Urothelium cell line (cell line): ENCODE data around the gene CREB5.
A peak's percentile ranks its signal among the peaks of the same experiment; 100 is the strongest.

Experiments used
- DNase-seq: peaks from one replicate; pipeline ENCODE4 v3.0.0; 2011; ENCODE audit warnings: low spot score, mixed read lengths
- FAIRE-seq: peaks from 2 replicates; lab custom pipeline; 2011; peaks lifted over from hg19 to GRCh38; lab: Jason Lieb, UNC

Gene CREB5

DNA sequence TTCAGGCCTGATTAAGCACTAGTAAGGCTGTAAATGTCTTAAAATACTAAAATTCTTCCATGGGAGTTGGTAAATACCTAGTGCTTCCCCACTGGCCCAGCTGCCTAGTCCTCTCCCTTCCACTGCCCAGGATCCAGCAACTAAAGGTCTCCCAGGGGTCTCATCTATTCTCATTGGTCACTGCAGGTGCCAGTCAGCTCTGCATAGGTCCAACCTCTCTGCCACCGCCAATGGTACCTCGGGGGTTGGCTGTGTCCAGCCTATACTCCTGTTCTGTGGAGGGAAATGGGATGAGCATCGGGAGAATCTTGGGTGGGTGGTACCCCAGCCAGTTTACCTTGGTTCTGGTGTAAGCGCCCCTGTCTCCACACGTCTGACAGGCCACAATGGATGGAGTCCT lies 6.1 kb upstream of the CREB5 start:
- DNase-seq (peak; percentile 43), FAIRE-seq (peak; percentile 65)

DNA sequence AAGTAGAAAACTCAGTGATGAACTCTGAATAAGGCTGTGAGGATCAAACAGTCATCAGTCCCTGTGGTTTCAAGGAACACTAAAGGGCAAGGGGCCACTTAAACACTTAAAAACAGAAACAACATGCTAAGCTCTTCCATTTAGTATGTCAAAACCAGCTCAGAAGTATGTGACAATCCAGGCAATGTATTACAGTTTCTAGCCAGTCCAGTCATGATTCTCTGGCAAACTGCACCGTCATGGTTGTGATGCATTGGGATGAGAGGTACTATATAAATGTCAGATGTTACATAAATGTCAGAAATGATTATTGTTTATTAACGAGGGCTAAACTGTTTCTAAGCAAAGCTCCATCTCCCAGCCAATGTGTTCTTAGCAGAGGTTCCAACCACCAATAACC lies 4.7 kb upstream of the CREB5 start:
- DNase-seq = no peak
- peak; percentile 55 for FAIRE-seq

DNA sequence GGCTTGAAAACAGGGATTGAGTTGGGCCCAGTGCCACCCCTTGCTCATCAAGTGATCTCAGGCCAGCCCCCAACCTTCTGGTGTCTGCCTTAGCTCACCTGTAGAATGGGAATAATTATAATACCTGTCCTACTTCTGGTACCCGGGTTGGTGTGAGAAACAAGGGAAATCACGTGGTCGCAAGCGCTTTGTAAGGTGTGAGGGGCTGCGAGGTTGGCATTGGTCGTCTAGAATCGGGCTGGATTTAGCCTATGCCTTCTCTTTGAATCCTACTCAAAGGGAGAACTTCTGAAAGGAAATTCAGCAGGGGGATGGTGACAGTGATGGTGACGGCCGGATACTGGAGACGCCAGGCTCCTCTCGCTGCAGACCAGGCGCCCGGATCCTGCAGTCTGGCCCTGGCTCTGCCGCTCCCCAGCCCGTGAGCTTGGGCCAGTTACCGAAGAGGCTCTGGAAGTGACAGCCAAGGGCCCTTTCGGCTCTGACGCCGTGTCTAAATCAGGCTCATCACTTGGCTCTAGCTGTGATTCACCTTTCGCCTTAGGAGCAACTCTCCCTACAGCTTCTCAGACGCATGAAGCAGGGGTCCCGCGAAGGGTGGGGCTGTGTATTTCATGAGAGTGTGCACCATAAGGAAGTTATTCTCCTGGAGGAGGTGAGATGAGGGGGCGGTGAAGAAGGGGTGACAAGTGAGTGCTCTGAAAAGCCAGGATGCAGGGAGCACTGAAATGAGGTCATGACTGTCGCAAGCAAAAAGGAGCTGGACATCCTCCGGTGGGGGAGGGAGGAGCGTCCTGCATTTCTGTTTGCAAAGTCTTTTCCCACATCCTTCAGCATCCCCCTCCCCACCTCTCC lies 4.0 kb upstream of the CREB5 start:
- no peak for DNase-seq
- peak; percentile 27 for FAIRE-seq

DNA sequence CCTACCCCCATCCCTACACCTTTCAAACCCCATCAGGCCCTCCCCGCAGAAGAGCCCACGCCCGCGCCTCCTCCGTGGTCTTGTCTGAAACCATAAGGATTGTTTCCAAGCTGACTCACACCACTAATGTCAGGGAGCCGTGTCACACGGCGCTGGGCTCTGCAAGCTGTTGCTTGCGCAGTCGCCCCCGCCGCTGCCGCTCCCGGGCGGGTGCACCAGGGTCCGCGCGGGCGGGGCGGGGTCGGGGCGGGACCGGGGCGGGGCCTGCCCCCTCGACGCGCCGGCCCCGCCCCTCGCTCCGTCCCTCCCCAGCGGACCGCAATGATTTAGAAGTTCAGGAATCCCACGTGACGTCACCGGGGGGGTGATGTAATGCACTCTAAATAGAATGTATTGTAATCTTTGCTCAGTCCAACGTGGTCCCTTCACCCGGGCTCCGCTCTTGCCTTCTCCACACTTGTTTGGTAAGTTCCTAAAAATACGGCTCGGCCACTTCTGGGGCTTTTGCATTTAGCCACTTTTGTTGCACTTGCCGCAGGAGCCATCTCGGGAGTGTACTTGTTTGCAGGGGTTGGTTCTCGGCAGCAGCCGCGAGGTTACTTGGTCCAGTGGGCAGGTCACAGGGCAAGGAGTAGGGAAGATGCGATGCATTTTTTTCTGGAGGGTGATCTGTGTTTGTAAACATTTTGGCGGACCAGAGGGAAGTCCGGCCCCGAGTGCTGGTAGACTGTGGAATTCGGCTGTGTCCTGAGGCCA lies 3.2 kb upstream of the CREB5 start:
- DNase-seq (peak; percentile 97), FAIRE-seq (peak; percentile 84)

- DNase-seq = peak; percentile 44
- FAIRE-seq = no peak
These were observed 2.3 kb upstream of the CREB5 start for GRCh38 chr7:28409716-28410627.

- FAIRE-seq = peak; percentile 23
These were observed 1.4 kb upstream of the CREB5 start for GRCh38 chr7:28410628-28411531.

DNA sequence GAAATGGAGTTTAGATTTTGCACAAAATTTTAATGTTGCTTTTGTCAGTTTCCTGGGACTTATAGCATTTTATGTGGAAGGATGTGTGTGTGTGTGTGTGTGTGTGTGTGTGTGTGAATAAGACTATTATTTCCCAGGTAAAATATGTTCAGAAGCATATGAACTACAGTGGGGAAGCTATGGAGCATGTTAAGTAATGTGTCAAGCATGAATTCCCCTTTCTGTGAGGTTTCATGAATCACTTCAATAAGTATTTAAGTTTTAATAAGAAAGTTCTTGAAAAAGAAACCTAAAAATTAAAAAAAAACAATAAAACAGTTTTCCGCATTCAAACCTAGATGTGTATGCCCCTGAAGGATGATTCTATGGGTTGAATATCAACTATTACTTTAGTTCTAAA lies 693 bp downstream of the CREB5 start:
- FAIRE-seq (no peak), DNase-seq (no peak)

More at GRCh38 chr7:28410628-28411531, 1.4 kb upstream of the CREB5 start:
- DNase-seq = peak; percentile 63

GRCh38 chr7:28414453-28414852 lies 2.1 kb downstream of the CREB5 start:
- FAIRE-seq (no peak), DNase-seq (no peak)

DNA sequence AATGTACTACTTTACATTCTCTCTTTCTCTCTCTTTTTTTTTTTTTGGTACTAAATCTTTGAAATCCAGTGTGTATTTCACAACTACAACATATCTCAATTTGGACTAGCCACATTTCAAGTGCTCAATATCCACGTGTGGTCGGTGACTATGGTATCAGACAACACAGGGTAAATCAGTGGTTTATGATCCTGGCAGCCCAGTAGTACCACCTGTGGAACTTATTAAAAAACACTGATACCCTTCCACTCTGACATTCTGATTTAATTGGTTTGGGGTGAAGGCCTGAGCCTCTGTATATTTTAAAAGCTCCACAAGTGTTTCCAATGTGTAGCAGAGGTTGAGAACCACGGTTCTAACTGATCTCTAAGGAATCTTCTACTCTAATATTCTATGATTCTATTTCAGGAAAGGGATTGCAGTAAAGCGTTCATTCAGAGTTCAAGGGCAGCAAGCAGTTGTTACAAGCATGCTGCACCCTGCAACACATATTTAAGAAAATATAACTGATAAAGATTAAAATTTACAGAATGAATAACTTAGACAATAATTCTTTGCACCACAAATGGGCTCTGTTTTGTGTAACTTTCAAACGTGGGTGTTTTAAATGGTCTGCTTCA lies 5.1 kb downstream of the CREB5 start:
- FAIRE-seq = no peak
- DNase-seq = no peak

- no peak for DNase-seq
- FAIRE-seq = no peak
These were observed 6.0 kb downstream of the CREB5 start for GRCh38 chr7:28418311-28418710.

DNA sequence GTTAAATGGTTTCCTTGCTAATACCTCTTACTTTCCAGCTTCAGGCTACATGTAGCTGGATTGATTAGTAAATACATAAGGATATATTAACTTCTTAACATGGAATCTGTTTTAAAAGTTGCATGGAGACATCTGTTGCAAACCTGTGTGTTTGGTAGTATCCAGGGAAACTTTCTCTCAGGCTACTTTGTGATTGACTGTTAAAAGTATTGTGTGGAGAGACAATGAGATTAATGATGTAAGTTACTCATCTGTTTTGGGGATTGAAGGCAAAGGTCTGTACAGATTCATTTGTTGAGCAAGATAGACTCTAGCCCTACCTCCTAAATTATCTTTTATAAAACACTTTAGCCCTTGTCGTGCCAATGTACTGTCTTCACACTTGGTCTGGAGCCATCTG lies 6.6 kb downstream of the CREB5 start:
- no peak for DNase-seq
- peak; percentile 17 for FAIRE-seq

DNA sequence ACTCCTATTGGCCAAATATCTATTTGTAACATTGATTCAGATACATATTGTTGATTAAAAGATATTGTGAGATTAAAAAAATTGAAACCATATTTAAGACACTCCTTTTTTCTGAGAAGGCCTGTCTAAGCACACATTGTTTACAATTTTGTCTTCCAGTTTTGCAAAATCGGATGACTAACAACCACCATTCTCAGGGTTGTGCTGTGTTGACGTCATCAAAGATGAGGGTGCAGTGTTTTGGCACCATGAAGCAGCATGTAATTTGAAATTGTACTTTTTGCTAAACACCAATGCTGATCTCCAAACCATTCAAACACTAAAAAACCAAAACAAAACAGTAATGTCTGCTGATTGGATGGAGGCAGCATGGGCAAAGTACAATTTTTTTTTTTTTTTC lies 7.4 kb downstream of the CREB5 start:
- FAIRE-seq = no peak
- no peak for DNase-seq

- FAIRE-seq (peak; percentile 86), DNase-seq (no peak)
These were observed 10.8 kb downstream of the CREB5 start for GRCh38 chr7:28423112-28423511.

GRCh38 chr7:28423918-28424514 lies 11.7 kb downstream of the CREB5 start:
- DNase-seq = no peak
- FAIRE-seq = no peak

DNA sequence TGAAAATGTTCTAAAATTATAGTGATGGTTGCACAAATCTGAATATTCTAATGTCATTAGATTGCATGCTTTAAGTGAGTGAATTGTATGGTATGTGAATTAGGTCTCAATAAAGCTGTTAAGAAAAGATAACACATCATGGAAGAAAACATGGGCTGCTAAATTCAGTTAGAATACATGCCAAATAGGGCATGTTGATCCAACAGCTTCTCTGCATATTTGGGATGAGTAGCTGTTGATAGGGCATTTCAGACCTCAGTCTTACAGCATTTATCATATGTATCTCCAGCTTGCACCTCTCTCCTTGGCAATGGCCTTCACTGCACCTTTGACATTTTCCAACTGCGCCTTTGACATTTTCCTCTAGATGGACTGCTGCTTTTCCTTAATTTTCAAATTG lies 13.2 kb downstream of the CREB5 start:
- no peak for DNase-seq
- no peak for FAIRE-seq

DNA sequence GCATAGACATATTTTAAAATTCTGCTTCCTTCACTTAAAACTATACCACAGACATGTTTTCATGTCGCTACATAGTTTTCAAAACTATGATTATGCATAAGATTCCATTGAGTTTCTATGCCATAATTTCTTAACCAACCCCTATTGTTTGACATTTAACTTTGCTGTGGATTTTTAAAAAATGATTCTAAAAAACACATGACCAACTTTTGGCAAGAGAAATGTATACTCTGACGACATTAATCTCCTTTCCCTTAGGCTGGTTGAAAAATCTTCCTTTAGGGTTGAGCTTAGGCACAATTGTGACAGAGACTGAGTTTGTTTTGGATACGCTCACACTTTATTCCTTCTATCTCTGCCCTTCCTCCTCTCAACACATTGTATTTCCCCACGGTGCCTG lies 14.9 kb downstream of the CREB5 start:
- FAIRE-seq = no peak
- no peak for DNase-seq

GRCh38 chr7:28430616-28431015 lies 18.3 kb downstream of the CREB5 start:
- DNase-seq = no peak
- FAIRE-seq = no peak

- no peak for DNase-seq
- FAIRE-seq = no peak
These were observed 19.8 kb downstream of the CREB5 start for GRCh38 chr7:28432105-28432504.

GRCh38 chr7:28433039-28433438 lies 20.7 kb downstream of the CREB5 start:
- DNase-seq = no peak
- no peak for FAIRE-seq
